DMS53 (cell line): ENCODE data around the gene SALL1.

Source experiments
- DNase-seq: peaks from one replicate; lab custom pipeline; 2025; lab: John Stamatoyannopoulos, UW

Gene SALL1

DNA sequence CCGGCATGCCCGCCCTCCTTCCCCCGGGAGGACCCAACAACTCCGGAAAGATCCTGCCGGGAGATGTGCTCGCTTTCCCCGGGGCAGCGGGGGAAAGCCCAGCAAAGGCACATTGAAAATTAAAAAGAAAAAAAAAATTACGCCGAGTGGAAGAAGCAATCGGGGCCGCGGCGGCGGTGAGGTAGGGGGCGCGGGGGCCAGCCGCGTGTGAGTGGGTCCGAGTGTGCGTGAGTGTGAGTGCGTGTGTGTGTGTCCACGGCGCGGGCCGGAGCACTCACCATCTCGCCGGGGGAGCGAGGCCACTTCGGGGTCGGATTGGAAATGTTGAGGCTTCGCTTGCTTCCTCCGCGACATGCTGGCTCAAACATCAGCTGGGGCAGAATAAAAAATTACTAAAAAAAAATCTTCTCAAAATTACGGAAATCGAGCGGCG, at the start of gene SALL1:
Gene SALL1 (minus strand): TSS at position 383 of the 433 bp plus-strand sequence. CDS start 29 bp downstream, at position 354.
- DNase-seq: no peak

DNA sequence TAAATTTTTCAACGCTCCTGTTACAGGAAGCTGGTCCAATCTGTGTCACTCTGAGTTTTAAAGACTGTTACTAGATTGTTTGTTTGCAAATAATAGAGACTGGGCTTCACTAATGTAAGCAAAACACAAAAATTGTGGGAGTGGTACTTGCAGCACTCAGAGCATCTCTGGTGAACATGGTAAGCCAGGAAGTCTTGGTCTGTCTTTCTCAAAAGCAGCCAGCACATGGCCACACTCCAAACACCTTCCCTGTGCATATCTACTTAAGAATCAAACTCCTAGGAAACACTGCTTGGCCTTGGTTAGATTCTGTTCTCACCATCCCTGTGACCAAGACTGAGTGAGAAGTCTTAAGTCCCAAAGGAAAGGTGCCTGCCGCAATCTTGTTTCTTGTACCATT, 49.7 kb upstream of the SALL1 start:
- no peak for DNase-seq

DNA sequence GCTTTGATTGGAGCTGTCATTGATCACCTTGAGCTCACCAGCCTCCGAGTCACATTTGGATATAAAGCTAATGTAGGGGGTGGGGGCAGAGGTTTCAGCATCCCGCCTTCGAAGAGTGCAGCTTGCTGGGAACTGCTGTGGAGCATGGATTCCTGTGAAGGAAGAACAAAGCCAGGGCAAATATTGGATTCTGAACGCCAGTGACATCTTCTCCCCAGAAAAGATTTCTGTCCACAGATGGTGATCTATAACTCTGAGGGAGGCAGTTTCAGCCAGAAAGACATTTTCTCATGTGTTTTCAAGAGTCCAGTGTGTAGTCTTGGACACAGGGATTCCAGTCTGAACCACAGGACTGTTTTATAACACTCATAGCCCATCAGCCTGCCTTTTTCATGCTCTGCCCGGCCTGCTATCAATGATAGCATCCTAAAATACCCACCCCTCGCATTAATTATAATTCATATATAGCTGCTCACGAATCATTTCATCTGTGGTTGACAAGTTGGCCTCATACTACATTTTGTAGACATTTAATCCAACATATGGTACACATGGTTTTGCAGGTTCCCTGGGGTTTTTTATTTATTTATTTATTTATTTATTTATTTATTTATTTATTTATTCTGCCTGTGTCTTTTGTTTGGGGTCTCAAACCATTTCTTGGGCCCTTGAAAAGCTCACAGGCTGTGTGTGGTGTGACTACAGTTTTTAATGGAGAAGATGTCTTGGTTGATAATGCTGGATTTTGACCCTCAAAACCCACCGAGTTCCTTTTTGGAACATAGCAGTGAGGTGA, 47.1 kb upstream of the SALL1 start:
- DNase-seq: no peak

DNA sequence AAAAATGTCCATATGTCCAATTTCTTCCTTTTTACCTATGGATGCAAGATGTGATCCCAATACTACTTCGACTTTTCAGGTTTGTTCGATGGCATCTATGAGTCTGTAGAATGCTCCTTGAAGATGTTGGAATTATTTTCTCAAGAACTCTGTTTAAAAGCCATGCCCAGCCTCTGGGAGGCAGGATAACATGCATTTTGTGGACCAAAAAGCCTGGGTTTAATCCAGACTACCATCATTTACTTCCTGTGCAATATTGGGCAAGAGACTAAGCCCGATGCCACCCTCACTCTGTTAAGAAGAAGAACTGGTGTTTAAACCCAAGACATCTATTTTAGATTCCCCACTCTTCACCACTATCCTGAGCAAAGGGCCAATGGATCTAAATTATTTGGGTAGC, 42.8 kb upstream of the SALL1 start:
- DNase-seq: no peak

DNA sequence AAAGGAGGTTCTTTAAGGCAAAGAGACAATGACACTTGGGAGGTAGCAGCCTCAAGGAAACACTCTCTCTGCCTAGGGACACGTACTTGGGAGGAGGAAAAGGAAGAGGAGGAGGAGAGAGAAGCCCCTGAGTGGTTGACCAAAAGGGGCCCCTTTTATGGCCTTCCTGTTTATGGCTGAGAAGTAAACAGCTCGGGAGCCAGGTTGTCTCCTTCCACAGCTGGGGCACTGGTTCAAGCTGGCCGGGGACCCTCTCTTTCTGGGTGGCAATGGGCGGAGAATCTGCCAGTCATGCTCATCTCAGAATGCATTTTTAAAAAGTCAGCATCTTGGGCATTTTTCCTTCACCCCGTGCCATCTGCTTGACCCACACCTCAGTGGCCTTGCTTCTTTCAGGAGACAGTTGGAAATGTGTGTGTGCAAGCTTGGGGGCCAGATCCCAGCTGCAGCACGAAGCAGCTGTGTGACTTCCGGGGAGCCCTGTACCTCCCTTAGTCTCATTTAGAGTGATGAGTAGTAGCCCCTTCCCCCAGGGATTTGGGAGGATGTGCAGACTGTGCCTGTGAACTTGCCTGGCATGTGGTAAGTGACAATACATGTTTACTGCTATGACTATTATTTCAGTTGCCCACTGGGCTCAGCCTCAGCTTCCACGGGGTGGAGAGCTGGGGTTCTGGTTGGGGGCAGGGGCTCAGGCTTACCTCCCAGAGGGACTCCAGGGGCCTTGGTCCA, 33.8 kb upstream of the SALL1 start:
- no peak for DNase-seq

DNA sequence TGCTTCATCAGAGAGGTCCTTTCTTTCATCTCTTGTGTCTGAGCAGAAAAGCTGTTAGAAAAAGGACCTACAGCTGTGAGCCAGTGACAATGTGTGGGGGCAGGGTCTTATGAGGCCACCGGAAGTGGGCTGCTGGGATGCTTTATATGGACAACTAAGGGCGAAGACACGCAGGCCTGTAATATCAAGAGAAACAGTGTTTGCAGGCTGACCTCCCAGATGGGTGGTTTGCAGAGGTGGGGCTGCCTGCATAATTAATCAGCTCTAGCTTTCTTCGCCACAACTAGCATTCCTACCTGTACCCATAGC, 30.4 kb upstream of the SALL1 start:
- DNase-seq: no peak

DNA sequence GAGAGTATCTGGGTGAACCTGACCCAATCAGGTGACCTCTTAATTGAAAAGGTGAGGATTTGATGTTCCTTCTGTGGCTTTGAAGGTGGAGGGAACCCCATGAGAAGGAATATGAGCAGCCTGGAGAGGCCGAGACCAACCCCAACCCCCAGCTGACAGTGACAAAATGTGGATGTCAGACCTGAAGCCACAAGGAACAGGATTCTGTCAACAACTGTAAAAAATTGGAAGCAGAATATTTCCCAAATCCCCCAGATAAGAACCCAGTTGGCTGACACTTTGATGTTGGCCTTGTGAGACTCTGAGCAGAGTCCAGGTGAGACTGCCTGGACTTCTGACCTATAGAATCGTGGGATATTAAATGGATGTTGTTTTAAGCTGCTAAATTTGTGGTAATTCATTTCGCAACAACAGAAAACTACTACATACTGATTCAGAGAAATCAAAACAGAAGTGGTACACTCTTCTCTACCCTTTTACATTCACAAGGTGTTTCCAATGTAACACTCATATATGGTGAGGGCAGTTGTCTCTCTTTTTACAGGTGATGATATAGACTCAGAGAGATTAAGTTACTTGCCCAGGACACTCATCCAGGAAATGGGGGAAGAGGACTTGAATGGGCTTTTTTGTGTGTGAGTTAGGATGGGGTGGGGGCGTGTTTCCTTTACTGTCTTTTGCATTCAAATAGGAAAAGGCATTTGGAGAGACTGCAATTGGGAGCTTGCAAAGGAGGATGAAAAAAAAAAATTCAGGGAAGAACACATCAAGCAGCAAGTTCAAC, 29.8 kb upstream of the SALL1 start:
- no peak for DNase-seq

DNA sequence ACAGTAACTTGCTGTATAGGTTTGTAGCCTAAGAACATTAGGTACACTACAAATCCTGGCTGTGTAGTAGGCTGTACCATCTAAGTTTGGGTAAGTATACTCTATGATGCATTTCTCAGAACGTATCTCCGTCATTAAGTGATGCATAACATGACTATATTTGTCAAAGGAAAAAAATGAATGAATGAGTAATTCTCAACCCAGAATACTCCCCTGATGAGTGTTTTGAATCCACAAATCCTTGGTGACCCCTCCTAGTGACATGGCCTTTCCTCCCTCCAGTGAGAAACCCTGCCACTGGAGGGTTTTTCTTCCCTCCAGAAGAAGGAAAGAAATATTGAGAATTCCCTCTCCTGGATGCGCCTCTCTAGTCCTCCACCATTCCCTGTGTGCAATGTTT, 24.0 kb upstream of the SALL1 start:
- no peak for DNase-seq

DNA sequence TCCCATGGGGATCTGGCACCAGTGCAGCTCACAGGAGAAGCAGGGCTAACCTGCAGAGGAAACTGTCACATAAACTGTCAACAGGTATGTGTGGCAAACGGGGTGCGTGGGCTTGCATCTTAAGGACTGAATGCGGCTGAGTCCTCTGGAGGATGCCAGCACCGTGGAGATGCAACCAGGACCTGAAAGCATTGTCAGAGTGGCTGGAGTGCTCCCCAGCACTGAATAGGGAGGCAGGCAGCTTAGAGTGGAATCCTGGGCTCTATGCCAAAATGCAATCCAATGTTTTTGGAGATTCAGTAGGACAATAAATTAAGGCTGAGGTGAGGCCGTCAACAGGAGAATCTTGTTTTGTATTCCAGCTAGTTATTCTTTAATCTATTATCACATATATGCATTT, 21.3 kb upstream of the SALL1 start:
- DNase-seq: no peak

DNA sequence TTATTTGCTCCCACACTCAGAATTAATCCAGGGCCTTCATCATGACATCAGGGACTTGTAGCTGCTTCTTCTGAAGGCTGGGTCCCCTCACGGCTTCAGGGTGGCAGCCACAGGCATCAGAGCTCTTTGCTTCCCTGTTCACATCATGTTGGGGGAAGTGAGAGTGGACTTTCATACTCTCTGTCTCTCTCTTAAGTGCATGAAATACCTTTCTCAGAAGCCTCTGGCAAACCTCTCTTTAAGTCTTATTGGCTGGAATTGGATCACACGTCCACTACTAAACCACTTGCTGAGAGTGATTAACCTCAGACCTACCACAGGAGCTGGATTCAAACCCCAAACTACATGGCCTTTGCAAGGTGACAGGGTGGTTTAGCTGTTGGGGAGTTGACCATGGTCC, 17.7 kb upstream of the SALL1 start:
- no peak for DNase-seq

DNA sequence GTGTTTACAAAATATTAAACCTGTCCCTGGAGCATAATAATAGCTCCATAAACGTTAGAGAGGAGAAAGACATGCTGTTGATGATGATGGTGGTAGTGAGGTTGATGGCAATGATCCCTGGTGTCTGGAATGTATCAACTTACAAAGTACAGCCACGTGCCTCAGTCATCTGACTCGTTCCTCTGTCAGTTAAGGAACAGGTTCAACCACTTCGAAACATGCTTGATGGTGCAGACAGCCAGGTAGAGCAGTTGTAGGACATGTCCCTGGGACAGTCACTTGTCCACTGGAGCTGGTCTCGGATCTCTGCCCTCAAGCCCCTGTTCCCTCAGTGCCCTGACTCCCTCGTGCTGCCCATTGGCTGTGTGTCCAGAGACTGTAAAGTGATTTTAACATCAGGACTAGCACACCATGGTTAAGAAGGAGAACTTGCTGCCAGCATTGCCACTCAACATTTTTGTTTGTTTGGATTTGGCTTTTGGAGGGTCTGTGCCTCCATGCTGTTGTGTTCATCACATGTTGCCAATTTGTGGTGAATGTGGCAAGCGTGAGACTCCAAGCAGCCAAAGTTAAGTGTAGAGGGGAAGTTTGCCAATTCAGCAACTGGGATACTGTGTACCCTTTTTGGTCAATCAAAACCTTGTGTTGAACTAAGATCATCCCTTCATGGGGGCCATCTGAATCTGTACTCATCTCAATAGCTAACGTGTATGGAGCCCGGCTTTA, 16.3 kb upstream of the SALL1 start:
- peak; percentile 25 for DNase-seq

DNA sequence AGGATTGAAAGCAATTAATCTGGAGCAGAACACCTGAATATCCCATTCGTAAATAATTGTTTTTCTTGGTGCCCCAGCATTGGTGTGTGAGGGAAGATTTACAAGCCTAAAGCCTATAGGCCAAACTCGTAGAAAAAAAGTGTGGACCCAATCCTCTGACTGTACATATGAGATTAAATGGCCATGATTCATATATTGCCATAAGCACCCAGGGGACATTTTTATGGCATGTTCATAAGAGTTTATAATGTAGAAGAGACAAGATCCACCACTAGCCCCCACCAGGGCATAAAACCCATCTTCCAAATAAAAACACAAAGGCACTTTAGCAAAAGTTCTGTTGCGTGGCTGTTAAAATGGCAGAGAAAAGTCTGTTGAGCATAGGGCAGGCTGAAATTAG, 15.5 kb upstream of the SALL1 start:
- DNase-seq: no peak

DNA sequence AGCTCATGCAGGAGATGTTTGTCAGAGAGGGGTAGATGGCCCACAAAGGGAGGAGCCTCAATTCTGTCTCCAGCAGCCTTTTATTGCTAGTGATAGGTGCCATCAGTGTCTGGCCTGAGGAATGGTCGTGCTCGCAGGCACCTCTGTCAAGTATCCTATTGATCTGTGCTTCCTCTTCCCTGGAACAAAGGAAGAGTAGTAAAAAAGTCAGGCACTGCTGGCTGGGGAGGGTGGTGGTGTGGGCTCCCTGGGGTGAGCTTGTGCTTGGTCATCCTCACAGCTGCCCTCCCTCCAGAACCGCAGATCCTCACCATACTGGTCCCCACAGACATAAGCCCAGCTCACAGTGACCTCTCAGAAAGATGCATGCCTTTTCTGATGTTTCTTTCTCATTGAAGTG, 15.0 kb upstream of the SALL1 start:
- DNase-seq: no peak

DNA sequence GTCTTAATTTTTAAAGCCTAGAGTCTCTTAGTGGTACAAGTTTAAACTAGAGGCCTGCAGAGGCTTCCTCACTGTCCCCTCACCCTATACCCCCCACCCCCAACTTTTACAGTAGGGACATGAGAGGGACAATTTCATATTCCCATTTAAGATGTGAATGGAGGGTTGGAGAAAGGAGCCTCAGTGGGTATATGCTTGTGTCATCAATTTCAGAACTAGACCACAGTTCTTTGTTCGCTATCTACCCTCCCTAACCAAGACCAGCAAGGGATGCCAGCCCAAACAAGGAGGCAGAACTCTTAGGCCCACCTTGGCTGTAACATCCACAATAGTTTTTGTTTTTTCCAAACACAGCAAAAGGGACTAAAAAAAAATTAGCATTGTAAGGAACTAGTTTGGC, 14.0 kb upstream of the SALL1 start:
- DNase-seq: no peak

DNA sequence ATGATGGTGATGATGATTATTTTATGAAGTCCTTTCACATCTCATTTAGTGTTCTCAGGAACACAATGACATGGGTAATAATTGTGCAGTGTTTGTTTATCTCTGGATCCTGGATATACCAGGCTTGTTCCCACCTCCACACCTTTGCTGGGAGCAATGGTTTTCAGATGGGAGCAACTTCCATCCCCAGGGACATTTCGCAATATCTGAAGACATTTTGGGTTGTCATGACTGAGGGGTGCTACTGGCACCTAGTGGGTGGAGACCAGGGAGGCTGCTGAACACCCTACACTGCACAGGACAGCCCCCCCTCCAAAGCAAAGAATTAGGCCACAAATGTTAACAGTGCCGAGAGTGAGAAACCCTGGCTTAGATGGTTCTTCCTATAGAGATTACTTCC, 13.5 kb upstream of the SALL1 start:
- no peak for DNase-seq

DNA sequence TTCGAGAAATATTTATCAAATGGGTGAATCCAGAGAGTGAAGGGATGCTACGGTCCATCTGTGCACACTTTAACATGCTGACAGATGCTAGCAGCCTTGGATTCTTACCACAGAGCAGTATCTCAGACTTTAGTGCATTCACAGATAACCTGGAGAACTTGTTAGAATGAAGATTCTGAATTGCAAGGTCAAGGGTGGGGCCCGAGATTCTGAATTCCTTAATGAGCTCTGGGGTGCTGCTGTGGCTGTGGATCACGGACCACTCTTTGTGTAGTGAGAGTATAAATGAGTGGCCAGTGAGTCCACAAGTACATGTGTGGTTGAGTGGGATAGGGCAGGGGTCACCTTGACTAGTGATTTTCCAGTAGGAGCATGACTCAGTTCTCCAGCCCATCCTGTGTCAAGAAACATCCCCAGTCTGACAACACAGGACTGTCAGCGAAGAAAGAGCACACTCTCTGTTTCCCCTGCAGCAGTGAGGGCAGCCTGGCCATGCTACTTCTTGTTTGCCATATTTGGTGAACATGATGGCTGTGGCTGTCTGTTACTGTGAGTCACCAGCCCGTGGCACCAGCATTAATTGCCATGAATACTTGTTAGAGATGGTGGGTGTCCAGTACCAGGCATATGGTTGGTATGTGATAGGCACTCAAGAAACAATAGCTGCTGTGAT, 13.0 kb upstream of the SALL1 start:
- no peak for DNase-seq

DNA sequence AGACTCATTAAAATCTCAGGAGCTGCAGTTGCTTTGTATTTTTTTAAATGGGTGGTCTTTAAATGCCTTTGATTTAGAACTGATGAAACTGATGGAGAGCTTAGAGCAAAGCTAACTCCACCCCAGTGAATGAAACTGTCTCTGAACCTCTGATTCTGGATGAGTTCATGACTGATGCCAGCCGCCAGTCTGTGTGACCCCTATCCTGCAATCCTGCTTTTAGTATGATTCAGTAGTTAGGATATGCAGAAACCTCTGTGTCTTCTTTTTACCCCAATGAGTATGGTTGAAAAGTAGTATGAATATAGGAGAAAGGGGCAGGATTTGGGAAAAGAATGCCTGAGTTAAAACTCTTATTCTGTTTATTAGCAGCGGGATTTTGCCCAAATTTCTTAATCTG, 12.3 kb upstream of the SALL1 start:
- DNase-seq: no peak

DNA sequence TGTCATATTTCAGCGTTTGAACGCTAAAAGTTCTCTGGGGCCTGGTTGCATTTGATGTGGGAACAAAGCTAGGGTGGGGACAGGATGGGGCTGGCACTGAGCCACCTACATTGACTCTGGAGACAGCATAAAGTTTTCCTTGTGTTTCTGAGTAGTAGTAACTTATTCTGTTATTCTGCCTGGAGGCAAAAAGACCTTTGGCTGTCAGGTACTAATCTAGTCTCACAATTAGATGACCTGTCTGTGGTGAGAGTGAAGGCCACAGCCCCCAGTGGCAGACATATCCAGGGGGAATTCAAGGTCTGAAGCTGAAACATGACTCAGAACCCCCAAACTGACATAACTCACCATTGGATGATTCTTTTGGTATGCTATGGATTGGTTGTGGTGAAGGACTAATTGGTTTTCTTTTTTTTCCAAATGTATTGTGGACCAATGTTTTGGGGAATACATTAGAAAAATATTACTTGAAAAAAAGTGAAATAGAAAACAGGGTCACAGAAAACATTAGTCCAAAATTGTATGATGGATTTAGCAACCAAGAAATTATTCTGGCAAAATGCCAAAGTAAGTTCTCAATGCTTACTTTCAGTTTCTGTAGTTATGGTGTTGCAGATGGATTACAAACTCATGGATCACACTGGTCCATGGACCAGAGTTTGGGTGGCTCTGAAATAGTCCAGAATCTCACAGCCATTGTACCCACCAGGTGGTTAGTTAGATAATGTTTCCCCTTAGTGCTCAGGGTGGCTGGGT, 10.5 kb upstream of the SALL1 start:
- no peak for DNase-seq

DNA sequence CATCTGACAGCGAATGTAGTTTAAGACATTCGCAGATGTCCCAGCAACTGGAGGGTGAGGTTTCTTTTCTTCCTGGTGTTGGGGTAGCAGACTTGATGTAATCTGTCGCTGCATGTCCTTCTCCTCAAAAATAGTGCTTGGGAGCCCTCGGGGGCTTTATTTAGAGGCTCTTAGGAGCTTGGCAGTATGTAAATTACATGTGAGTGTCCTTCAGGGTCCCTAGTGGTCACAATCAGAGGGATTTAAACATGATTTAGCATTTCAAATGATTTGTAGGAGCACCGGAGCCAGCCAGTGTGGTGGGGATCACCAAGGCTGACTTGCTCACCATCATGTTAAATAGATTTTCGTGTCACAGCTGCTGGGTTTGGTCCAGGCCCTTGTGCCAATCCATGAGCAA, 8.8 kb upstream of the SALL1 start:
- DNase-seq: no peak

DNA sequence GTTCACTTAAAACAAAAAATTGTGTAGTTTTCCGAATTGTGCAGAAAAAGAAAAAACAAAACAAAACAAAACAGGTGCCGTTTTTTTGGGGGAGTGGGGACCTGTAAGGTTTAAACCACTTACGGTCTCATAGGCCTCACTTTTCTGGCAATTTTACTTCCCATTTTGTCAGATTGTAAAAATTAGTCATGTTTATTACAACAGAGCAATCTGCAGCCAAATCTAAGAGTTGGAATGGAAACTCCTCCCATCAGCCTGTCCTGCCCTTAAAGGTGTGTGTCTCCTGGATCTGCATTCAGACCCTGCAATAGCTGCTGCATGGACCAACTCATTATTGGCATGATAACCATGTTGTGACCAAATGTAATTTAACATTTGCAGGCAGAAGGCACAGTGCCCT, 8.2 kb upstream of the SALL1 start:
- no peak for DNase-seq

DNA sequence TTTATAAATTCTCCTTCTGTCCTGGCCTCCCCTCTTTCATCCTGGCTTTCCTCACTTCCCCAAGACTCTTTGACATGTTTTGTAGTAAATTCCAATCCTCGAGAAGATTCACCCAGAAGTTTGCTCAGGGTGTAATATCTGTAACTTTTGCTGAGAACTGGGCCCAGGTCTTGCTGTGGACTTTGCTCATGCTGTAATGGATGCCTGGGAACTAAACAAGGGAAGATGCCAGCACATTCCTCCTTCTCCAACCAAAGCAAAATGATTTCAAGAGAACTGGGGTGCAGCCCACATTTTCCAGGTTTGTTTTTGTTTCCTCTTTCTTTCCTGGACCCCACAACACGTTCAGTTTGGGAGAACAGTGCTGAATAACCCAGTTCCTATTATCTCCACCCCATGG, 6.6 kb upstream of the SALL1 start:
- DNase-seq: no peak
